ENCODE data around the gene TEX26. TPM values are rescaled to one million over a fixed set of nuclear protein-coding genes. Genes with fewer than 3 reads are reported as not detected.

Gene TEX26
- total and polyA plus RNA-seq, 3 experiments from 2014 or later = not detected

DNA sequence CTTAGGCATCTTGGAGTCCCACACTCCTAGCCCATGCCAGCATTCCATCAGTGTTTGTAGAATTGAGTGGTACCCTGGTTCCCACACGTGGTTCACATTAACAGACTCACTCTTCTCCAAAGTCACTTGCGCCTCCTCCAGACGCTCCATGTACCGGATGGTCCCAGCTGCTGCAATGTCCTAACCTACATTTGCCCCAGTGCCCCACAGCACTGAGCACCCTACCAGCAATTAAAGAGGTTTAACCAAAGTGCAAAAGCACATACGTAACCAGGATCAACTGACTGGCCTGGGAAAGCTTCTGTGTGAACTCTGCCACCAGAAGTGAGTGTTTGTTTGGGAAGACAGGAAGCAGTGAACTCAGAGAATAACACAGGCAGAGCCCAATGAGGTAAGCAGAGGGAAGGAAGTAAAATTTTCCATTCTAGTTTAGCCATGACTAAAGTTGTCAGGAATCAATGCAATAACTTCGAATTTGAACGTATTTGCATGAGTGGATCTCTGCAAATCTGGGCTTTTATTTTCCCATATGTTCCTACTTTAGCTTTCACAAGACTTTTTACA lies 33.7 kb upstream of the TEX26 start:
- Mint-ChIP-seq H3K9me3 (no peaks in the 10 kb centered on the region), H3K4me3 (no peak overlapping the region)
- CTCF ChIA-PET = no interaction called here

DNA sequence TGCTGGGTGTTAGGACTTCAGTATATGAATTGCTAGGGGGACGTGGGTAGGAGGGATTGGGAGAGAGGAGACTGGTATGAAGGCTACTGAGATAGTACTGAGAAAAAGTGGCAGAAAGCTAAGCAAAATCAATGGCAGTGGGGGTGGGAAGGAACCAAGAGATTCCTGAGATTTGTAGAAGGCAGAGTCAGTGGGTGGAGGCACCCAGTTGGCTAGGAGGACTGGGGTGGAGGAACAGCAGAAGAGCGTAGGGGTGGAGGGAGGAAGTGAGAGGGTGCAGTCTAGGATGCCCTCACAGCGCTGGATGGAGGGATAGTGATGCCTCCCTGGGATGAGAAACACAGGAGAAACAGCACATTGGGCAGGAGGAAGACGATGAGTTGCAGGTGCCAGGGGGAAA lies 32.0 kb upstream of the TEX26 start:
- ChIA-PET CTCF (interaction anchor here (1.0 kb wide), 1 partner anchor 35 kb away, joined by 3 read pairs; no protein-coding TSS in a partner anchor), POLR2A (no interaction called here)
- H3K4me3 Mint-ChIP-seq = no peak overlapping the region
- peak overlapping the region in 2 of 8 donors; percentile 1 to 20 for H3K27ac Mint-ChIP-seq
- no peaks in the 10 kb centered on the region for H3K36me3 ChIP-seq (ENCODE audit: insufficient read depth, low read length)
- peaks cover 0 to 2% (median 0%) of the 10 kb centered on the region in 3 donors for H3K36me3 Mint-ChIP-seq
- H3K4me3 ChIP-seq (ENCODE audit: low read length) = no peak overlapping the region
- H3K4me1 ChIP-seq (ENCODE audit: insufficient read depth, low read length) = no peaks in the 10 kb centered on the region
- no peak overlapping the region for H3K27ac ChIP-seq (ENCODE audit: low read depth, low read length)
- no peaks in the 10 kb centered on the region for H3K9me3 Mint-ChIP-seq
- peaks cover 34 to 68% of the 10 kb centered on the region in 2 donors for H3K27me3 Mint-ChIP-seq
- no peaks in the 10 kb centered on the region for H3K9me3 ChIP-seq (ENCODE audit: low read length)
- peaks cover 1 to 8% (median 4%) of the 10 kb centered on the region in 3 donors for H3K4me1 Mint-ChIP-seq
- peaks cover 14% of the 10 kb centered on the region for H3K27me3 ChIP-seq (ENCODE audit: insufficient read depth, low read length, poor library complexity, severe bottlenecking)
- no peak for DNase-seq

More for the DNA sequence above, 33.7 kb upstream of the TEX26 start:
- POLR2A ChIA-PET = no interaction called here
- no peaks in the 10 kb centered on the region for H3K4me1 ChIP-seq (ENCODE audit: insufficient read depth, low read length)
- H3K27ac ChIP-seq (ENCODE audit: low read depth, low read length) = no peak overlapping the region
- no peak for DNase-seq
- no peaks in the 10 kb centered on the region for H3K27me3 ChIP-seq (ENCODE audit: insufficient read depth, low read length, poor library complexity, severe bottlenecking)
- Mint-ChIP-seq H3K27me3 (peaks cover 28 to 60% of the 10 kb centered on the region in 2 donors), H3K4me1 (peaks cover 0 to 8% (median 0%) of the 10 kb centered on the region in 3 donors), H3K27ac (no peak overlapping the region), H3K36me3 (no peaks in the 10 kb centered on the region)
- no peak overlapping the region for H3K4me3 ChIP-seq (ENCODE audit: low read length)
- H3K36me3 ChIP-seq (ENCODE audit: insufficient read depth, low read length) = no peaks in the 10 kb centered on the region
- H3K9me3 ChIP-seq (ENCODE audit: low read length) = no peaks in the 10 kb centered on the region

GRCh38 chr13:30900952-30901749 lies 31.3 kb upstream of the TEX26 start:
- H3K27me3 ChIP-seq (ENCODE audit: insufficient read depth, low read length, poor library complexity, severe bottlenecking) = peaks cover 17% of the 10 kb centered on the region
- H3K9me3 Mint-ChIP-seq = no peaks in the 10 kb centered on the region
- no peaks in the 10 kb centered on the region for H3K4me1 ChIP-seq (ENCODE audit: insufficient read depth, low read length)
- H3K4me3 ChIP-seq (ENCODE audit: low read length) = no peak overlapping the region
- H3K27me3 Mint-ChIP-seq = peaks cover 36 to 67% of the 10 kb centered on the region in 2 donors
- no peak for DNase-seq
- peaks cover 3 to 8% (median 7%) of the 10 kb centered on the region in 3 donors for H3K4me1 Mint-ChIP-seq
- no peaks in the 10 kb centered on the region for H3K9me3 ChIP-seq (ENCODE audit: low read length)
- POLR2A ChIA-PET = no interaction called here
- H3K36me3 Mint-ChIP-seq = peaks cover 0 to 4% (median 0%) of the 10 kb centered on the region in 3 donors
- H3K4me3 Mint-ChIP-seq = no peak overlapping the region
- CTCF ChIA-PET = interaction anchor here (1.0 kb wide), 1 partner anchor 36 kb away, joined by 3 read pairs; no protein-coding TSS in a partner anchor
- no peaks in the 10 kb centered on the region for H3K36me3 ChIP-seq (ENCODE audit: insufficient read depth, low read length)
- no peak overlapping the region for H3K27ac Mint-ChIP-seq
- no peak overlapping the region for H3K27ac ChIP-seq (ENCODE audit: low read depth, low read length)

- Mint-ChIP-seq H3K4me3 (no peak overlapping the region), H3K27ac (no peak overlapping the region), H3K9me3 (no peaks in the 10 kb centered on the region), H3K4me1 (peaks cover 8 to 18% (median 13%) of the 10 kb centered on the region in 3 donors), H3K27me3 (peaks cover 41 to 71% of the 10 kb centered on the region in 2 donors), H3K36me3 (peaks cover 0 to 8% (median 0%) of the 10 kb centered on the region in 3 donors)
- Histone ChIP-seq H3K27me3 (ENCODE audit: insufficient read depth, low read length, poor library complexity, severe bottlenecking) (peaks cover 17% of the 10 kb centered on the region), H3K4me3 (ENCODE audit: low read length) (no peak overlapping the region), H3K9me3 (ENCODE audit: low read length) (no peaks in the 10 kb centered on the region), H3K4me1 (ENCODE audit: insufficient read depth, low read length) (no peaks in the 10 kb centered on the region), H3K27ac (ENCODE audit: low read depth, low read length) (no peak overlapping the region), H3K36me3 (ENCODE audit: insufficient read depth, low read length) (no peaks in the 10 kb centered on the region)
- ChIA-PET CTCF (no interaction called here), POLR2A (no interaction called here)
- DNase-seq = no peak
Observed at GRCh38 chr13:30904043-30904442, 28.4 kb upstream of the TEX26 start.

GRCh38 chr13:30905932-30906383 lies 26.5 kb upstream of the TEX26 start, which contains the start of gene MEDAG:
MEDAG (plus strand) TSS chr13:30906271; CDS start chr13:30906516, 245 bp downstream.
- H3K27me3 Mint-ChIP-seq = peaks cover 38 to 71% of the 10 kb centered on the region in 2 donors
- H3K4me1 ChIP-seq (ENCODE audit: insufficient read depth, low read length) = no peaks in the 10 kb centered on the region
- peak within 1 kb of the TSS in 1 of 7 donors; percentile 4 for H3K4me3 Mint-ChIP-seq
- peaks cover 0 to 8% (median 0%) of the 10 kb centered on the region in 3 donors for H3K36me3 Mint-ChIP-seq
- peaks cover 5 to 22% (median 10%) of the 10 kb centered on the region in 3 donors for H3K4me1 Mint-ChIP-seq
- no peak within 1 kb of the TSS for H3K4me3 ChIP-seq (ENCODE audit: low read length)
- DNase-seq = no peak
- POLR2A ChIA-PET = no interaction called here
- no peak within 1 kb of the TSS for H3K27ac ChIP-seq (ENCODE audit: low read depth, low read length)
- peaks cover 17% of the 10 kb centered on the region for H3K27me3 ChIP-seq (ENCODE audit: insufficient read depth, low read length, poor library complexity, severe bottlenecking)
- no peak within 1 kb of the TSS for H3K27ac Mint-ChIP-seq
- H3K9me3 ChIP-seq (ENCODE audit: low read length) = no peaks in the 10 kb centered on the region
- no peaks in the 10 kb centered on the region for H3K36me3 ChIP-seq (ENCODE audit: insufficient read depth, low read length)
- CTCF ChIA-PET = no interaction called here
- H3K9me3 Mint-ChIP-seq = no peaks in the 10 kb centered on the region

- H3K4me1 Mint-ChIP-seq = peaks cover 5 to 22% (median 10%) of the 10 kb centered on the region in 3 donors
- Histone ChIP-seq H3K4me3 (ENCODE audit: low read length) (no peak overlapping the region), H3K4me1 (ENCODE audit: insufficient read depth, low read length) (no peaks in the 10 kb centered on the region), H3K27ac (ENCODE audit: low read depth, low read length) (no peak overlapping the region), H3K27me3 (ENCODE audit: insufficient read depth, low read length, poor library complexity, severe bottlenecking) (peaks cover 17% of the 10 kb centered on the region), H3K9me3 (ENCODE audit: low read length) (no peaks in the 10 kb centered on the region), H3K36me3 (ENCODE audit: insufficient read depth, low read length) (no peaks in the 10 kb centered on the region)
- no peak overlapping the region for H3K4me3 Mint-ChIP-seq
- no peak for DNase-seq
- H3K27me3 Mint-ChIP-seq = peaks cover 42 to 71% of the 10 kb centered on the region in 2 donors
- ChIA-PET CTCF (no interaction called here), POLR2A (no interaction called here)
- no peak overlapping the region for H3K27ac Mint-ChIP-seq
- no peaks in the 10 kb centered on the region for H3K9me3 Mint-ChIP-seq
- peaks cover 0 to 8% (median 0%) of the 10 kb centered on the region in 3 donors for H3K36me3 Mint-ChIP-seq
Observed at GRCh38 chr13:30906411-30907051, 25.9 kb upstream of the TEX26 start.

- H3K4me3 Mint-ChIP-seq = peak overlapping the region in 1 of 7 donors; percentile 13
- no peaks in the 10 kb centered on the region for H3K9me3 ChIP-seq (ENCODE audit: low read length)
- no peak overlapping the region for H3K27ac Mint-ChIP-seq
- H3K4me1 ChIP-seq (ENCODE audit: insufficient read depth, low read length) = no peaks in the 10 kb centered on the region
- peaks cover 5 to 22% (median 10%) of the 10 kb centered on the region in 3 donors for H3K4me1 Mint-ChIP-seq
- H3K27ac ChIP-seq (ENCODE audit: low read depth, low read length) = no peak overlapping the region
- peaks cover 17% of the 10 kb centered on the region for H3K27me3 ChIP-seq (ENCODE audit: insufficient read depth, low read length, poor library complexity, severe bottlenecking)
- ChIA-PET CTCF (no interaction called here), POLR2A (no interaction called here)
- H3K36me3 ChIP-seq (ENCODE audit: insufficient read depth, low read length) = no peaks in the 10 kb centered on the region
- peaks cover 44 to 75% of the 10 kb centered on the region in 2 donors for H3K27me3 Mint-ChIP-seq
- H3K9me3 Mint-ChIP-seq = no peaks in the 10 kb centered on the region
- H3K36me3 Mint-ChIP-seq = peaks cover 0 to 8% (median 0%) of the 10 kb centered on the region in 3 donors
- no peak overlapping the region for H3K4me3 ChIP-seq (ENCODE audit: low read length)
- no peak for DNase-seq
Observed at GRCh38 chr13:30907121-30907861, 25.2 kb upstream of the TEX26 start.
